OCI-LY7 (cell line): ENCODE results near the gene IL13RA1.

Experiments
- EZH2phosphoT487 ChIP-seq: fragments of 200-600 bp; sonication (generic); IDR thresholded peaks from 2 replicates; pipeline ENCODE4 v1.6.1; 2018; ENCODE audit warnings: low read depth, borderline replicate concordance, mild to moderate bottlenecking, mixed run types, antibody characterized with exemption, low read length, moderate library complexity, mixed read lengths
- TF ChIP-seq, protein P1 (sequence below): fragments of 200-600 bp; sonication (generic); conservative IDR thresholded peaks from 2 replicates; pipeline ENCODE4 v1.5.1; 2014; ENCODE audit warnings: mild to moderate bottlenecking, antibody characterized with exemption, low read length, moderate library complexity, mixed read lengths

DNA sequence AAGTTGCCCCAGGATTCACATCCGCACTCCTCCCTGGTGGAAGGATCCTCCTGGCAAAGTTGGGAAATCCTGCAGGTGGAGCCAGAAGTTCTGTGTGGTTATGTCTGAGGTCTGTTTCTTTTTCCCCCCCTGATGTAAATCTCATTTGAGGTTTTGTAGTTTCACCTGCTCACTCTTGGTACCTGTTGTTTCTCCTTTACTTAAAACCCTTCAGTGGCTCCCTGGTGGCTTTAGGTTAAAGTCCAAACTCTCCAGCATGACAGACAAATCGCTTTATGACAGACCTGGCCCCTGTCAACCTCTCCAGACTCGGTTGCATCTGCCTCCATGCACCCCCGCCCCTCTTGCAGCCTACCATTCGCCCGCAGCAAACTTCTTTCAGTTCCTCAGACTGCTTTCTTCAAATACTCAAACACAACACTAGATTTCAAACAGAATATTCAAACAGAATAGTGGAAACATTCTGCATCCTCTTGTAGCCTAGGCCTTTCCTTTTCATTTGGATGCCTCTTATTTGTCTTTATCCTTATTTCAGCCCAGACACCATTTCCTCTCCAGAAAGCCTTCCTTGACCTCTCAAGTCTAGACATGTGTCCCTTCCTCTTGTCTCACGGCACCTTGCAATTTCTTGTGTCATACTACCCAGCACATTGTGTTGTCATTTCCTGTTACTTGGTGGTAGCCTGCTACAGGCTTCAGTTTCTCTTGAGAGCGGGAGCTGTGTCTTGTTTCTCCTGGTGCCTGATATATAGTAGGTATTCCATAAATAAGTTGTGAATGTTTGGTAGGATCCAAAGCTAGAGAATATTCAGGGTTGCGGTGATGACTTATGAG, 24.8 kb downstream of the IL13RA1 start:
- TF ChIP-seq, protein P1, sequence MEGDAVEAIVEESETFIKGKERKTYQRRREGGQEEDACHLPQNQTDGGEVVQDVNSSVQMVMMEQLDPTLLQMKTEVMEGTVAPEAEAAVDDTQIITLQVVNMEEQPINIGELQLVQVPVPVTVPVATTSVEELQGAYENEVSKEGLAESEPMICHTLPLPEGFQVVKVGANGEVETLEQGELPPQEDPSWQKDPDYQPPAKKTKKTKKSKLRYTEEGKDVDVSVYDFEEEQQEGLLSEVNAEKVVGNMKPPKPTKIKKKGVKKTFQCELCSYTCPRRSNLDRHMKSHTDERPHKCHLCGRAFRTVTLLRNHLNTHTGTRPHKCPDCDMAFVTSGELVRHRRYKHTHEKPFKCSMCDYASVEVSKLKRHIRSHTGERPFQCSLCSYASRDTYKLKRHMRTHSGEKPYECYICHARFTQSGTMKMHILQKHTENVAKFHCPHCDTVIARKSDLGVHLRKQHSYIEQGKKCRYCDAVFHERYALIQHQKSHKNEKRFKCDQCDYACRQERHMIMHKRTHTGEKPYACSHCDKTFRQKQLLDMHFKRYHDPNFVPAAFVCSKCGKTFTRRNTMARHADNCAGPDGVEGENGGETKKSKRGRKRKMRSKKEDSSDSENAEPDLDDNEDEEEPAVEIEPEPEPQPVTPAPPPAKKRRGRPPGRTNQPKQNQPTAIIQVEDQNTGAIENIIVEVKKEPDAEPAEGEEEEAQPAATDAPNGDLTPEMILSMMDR: no peak
- no peak for TF ChIP-seq EZH2phosphoT487
